ENCODE measurements around the gene SIK2. TPM values are rescaled to one million over a fixed set of nuclear protein-coding genes. Genes with fewer than 3 reads are reported as not detected.

SIK2 gene
- total RNA-seq, 1 experiment from 2014 or later, result 13.0 TPM

DNA sequence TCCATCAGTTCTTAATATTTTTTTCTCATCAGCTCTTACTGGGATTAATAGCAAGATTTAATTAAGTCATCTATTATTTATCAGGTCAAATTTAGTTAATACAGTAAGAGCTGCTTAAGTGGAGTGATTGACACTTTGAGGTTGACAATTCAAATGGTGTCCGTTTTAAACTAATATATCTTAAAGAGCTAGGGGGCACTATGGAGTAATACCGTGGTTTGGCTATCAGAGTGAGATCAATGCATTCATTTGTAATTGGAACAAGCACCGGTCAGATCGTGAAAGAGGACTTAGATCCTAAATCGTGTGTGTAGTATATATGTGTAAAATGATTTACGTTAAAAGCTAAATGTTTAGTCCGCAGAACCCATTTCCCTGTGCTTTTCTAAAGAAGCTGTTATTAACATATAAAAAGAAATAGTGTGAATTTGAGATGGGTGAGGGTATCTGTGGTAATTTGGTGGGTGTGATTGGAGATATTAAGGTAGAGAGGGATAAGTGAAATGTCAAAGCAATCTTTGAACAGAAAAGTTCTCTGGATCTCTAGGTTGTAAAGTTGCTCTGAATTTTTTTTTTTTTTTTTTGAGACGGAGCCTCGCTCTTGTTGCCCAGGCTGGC is 2.3 kb downstream of the SIK2 start:
- peak; percentile 46; the same call in 1 of the 2 replicates for TF ChIP-seq CBX3 (IDR thresholded peaks at IDR 0.05; ENCODE audit: low read depth)
- no peak for TF ChIP-seq ATF3 (IDR thresholded peaks at IDR 0.05)
- TF ChIP-seq ZBTB33 (IDR thresholded peaks at IDR 0.05; ENCODE audit: extremely low read depth, insufficient replicate concordance, low read length), result no peak
- TF ChIP-seq, protein P1, sequence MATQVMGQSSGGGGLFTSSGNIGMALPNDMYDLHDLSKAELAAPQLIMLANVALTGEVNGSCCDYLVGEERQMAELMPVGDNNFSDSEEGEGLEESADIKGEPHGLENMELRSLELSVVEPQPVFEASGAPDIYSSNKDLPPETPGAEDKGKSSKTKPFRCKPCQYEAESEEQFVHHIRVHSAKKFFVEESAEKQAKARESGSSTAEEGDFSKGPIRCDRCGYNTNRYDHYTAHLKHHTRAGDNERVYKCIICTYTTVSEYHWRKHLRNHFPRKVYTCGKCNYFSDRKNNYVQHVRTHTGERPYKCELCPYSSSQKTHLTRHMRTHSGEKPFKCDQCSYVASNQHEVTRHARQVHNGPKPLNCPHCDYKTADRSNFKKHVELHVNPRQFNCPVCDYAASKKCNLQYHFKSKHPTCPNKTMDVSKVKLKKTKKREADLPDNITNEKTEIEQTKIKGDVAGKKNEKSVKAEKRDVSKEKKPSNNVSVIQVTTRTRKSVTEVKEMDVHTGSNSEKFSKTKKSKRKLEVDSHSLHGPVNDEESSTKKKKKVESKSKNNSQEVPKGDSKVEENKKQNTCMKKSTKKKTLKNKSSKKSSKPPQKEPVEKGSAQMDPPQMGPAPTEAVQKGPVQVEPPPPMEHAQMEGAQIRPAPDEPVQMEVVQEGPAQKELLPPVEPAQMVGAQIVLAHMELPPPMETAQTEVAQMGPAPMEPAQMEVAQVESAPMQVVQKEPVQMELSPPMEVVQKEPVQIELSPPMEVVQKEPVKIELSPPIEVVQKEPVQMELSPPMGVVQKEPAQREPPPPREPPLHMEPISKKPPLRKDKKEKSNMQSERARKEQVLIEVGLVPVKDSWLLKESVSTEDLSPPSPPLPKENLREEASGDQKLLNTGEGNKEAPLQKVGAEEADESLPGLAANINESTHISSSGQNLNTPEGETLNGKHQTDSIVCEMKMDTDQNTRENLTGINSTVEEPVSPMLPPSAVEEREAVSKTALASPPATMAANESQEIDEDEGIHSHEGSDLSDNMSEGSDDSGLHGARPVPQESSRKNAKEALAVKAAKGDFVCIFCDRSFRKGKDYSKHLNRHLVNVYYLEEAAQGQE (IDR thresholded peaks at IDR 0.05; ENCODE audit: low read depth), result no peak
- TF ChIP-seq ZNF274 (IDR thresholded peaks at IDR 0.05; ENCODE audit: low read depth, low read length), result no peak
- TF ChIP-seq, protein P2, sequence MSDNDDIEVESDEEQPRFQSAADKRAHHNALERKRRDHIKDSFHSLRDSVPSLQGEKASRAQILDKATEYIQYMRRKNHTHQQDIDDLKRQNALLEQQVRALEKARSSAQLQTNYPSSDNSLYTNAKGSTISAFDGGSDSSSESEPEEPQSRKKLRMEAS (IDR thresholded peaks at IDR 0.05), result no peak
- TF ChIP-seq TCF7L2 (IDR thresholded peaks at IDR 0.05; ENCODE audit: borderline replicate concordance, extremely low read depth, insufficient read depth, insufficient read length), result no peak
- peak; percentile 49 to 72 (median 50); a peak in 5 of 6 replicates for TF ChIP-seq CTCF (IDR thresholded peaks at IDR 0.05 in 2 of 3, conservative IDR thresholded peaks at IDR 0.05 in 1 of 3; ENCODE audit: borderline replicate concordance in 1 of 3, insufficient read depth in 1 of 3, low read depth in 2 of 3, low read length in 2 of 3)
- no peak for TF ChIP-seq YY1 (IDR thresholded peaks at IDR 0.05; ENCODE audit: extremely low read depth, insufficient replicate concordance, low read depth, low read length)
- TF ChIP-seq SRF (IDR thresholded peaks at IDR 0.05; ENCODE audit: low read depth), result no peak
- TF ChIP-seq POLR2A (IDR thresholded peaks at IDR 0.05; ENCODE audit: borderline replicate concordance, extremely low read depth, insufficient read depth, insufficient read length), result no peak
- no peak for TF ChIP-seq ELF1 (IDR thresholded peaks at IDR 0.05; ENCODE audit: borderline replicate concordance, low read depth)
- no peak for TF ChIP-seq EZH2 (IDR thresholded peaks at IDR 0.05)
- TF ChIP-seq CEBPB (IDR thresholded peaks at IDR 0.05; ENCODE audit: low read depth), result no peak
- TF ChIP-seq RAD21 (IDR thresholded peaks at IDR 0.05; ENCODE audit: low read depth), result peak; percentile 65
- no peak for TF ChIP-seq EZH2phosphoT487 (IDR thresholded peaks at IDR 0.05; ENCODE audit: borderline replicate concordance)
- TF ChIP-seq ZFX (IDR thresholded peaks at IDR 0.05), result no peak
- Histone ChIP-seq H4K20me1 (ENCODE audit: insufficient read depth) (peaks cover 6% of the 10 kb centered on the region; the same call in 1 of the 2 replicates), H3K4me3 (replicated peaks in 1 of 2; ENCODE audit: low read depth in 1 of 2, low read length in 2 of 2) (no peak overlapping the region; a peak in 1 of 4 replicates), H3K4me1 (ENCODE audit: control insufficient read depth in 1 of 2, insufficient read depth in 2 of 2, low read length in 2 of 2) (peaks cover 9 to 27% of the 10 kb centered on the region in 2 experiments; a peak in 3 of 4 replicates), H3K27me3 (ENCODE audit: insufficient read depth, low read length) (no peaks in the 10 kb centered on the region), H3K4me2 (ENCODE audit: low read length) (peak overlapping the region; percentile 88), H3K36me3 (ENCODE audit: control insufficient read depth in 1 of 2, insufficient read depth in 2 of 2, low read length in 2 of 2) (no peaks in the 10 kb centered on the region), H3K9me2 (ENCODE audit: insufficient read depth) (no peaks in the 10 kb centered on the region), H2AFZ (ENCODE audit: low read depth, low read length, poor library complexity, severe bottlenecking) (no peak overlapping the region), H3K9me3 (ENCODE audit: control insufficient read depth in 1 of 2, insufficient read depth in 1 of 2, low read depth in 1 of 2, low read length in 2 of 2) (no peaks in the 10 kb centered on the region), H3K27ac (ENCODE audit: low read depth, low read length) (no peak overlapping the region), H3K9ac (ENCODE audit: low read length) (no peak overlapping the region), H3K79me2 (ENCODE audit: insufficient read depth, low read length) (peaks cover 64% of the 10 kb centered on the region)
- BruUV-seq (replicated peaks), result no TSS peak
- intact Hi-C loops (cut with micrococcal nuclease), result no loop called here
- peak; percentile 48 for DNase-seq (ENCODE audit: low read depth, low spot score)
- ATAC-seq, result no peak
- RAD21 ChIA-PET (ENCODE audit: low non-redundant PET in 1 of 2, low total read pairs in 2 of 2, uncharacterized antibody in 2 of 2, unreplicated experiment in 2 of 2), result interaction anchor here in 1 of 2 experiments (0.6 kb wide), 1 partner anchor 83 kb away, joined by 6 read pairs; no protein-coding TSS in a partner anchor
- POLR2A ChIA-PET, result interaction anchor here (1.0 to 1.5 kb wide), 2 partner anchors 9 to 173 kb away, joined by 3 to 4 read pairs; no protein-coding TSS in a partner anchor
- CTCF ChIA-PET, result interaction anchor here (0.5 to 1.4 kb wide), 24 partner anchors 8 to 242 kb away, joined by 3 to 17 read pairs (median 5); no protein-coding TSS in a partner anchor

Data from HCT116 (cell line).